ENCODE measurements around the gene PICK1.
A peak's percentile ranks its signal among the peaks of the same experiment; 100 is the strongest.
"Not testable (repeated sequence)": the region's sequence is repeated elsewhere in the genome, so short reads cannot be mapped to it uniquely, and the experiment has no call there.

PICK1 gene

GRCh38 chr22:38077595-38077994 is 20.4 kb downstream of the PICK1 start:
- no peak for DNase-seq

GRCh38 chr22:38078046-38078840 is 21.0 kb downstream of the PICK1 start:
- DNase-seq: no peak

- not testable (repeated sequence) for DNase-seq
Measured at GRCh38 chr22:38079208-38079607, 22.0 kb downstream of the PICK1 start.

GRCh38 chr22:38079804-38080203 is 22.6 kb downstream of the PICK1 start:
- no peak for DNase-seq

- DNase-seq: no peak
Measured at GRCh38 chr22:38080474-38080849, 23.3 kb downstream of the PICK1 start.

- DNase-seq: no peak
Measured at GRCh38 chr22:38080850-38081635, 23.8 kb downstream of the PICK1 start.

GRCh38 chr22:38081636-38081940 is 24.4 kb downstream of the PICK1 start:
- no peak for DNase-seq

GRCh38 chr22:38081941-38082828 is 25.0 kb downstream of the PICK1 start:
- no peak for DNase-seq

GRCh38 chr22:38082986-38083710 is 25.9 kb downstream of the PICK1 start:
- no peak for DNase-seq

GRCh38 chr22:38083931-38084631 is 26.9 kb downstream of the PICK1 start, which contains the start of gene SLC16A8:
Gene SLC16A8 (minus strand): TSS chr22:38084184. CDS start chr22:38082873, 1,311 bp downstream.
- DNase-seq: no peak

GRCh38 chr22:38085056-38085455 is 27.9 kb downstream of the PICK1 start:
- no peak for DNase-seq

- no peak for DNase-seq
Measured at GRCh38 chr22:38085501-38085900, 28.3 kb downstream of the PICK1 start.

GRCh38 chr22:38086001-38086845 is 29.0 kb downstream of the PICK1 start:
- no peak for DNase-seq

- no peak for DNase-seq
Measured at GRCh38 chr22:38086942-38087341, 29.7 kb downstream of the PICK1 start.

- no peak for DNase-seq
Measured at GRCh38 chr22:38087855-38088254, 30.7 kb downstream of the PICK1 start.

GRCh38 chr22:38088629-38089473 is 31.6 kb downstream of the PICK1 start:
- DNase-seq: peak; percentile 14

- DNase-seq: no peak
Measured at GRCh38 chr22:38089474-38089851, 32.3 kb downstream of the PICK1 start.

- no peak for DNase-seq
Measured at GRCh38 chr22:38097058-38097457, 39.9 kb downstream of the PICK1 start.

- no peak for DNase-seq
Measured at GRCh38 chr22:38097557-38098409, 40.6 kb downstream of the PICK1 start.
